ENCODE results near the gene C1QC. TPM values are rescaled to one million over a fixed set of nuclear protein-coding genes. Genes with fewer than 3 reads are reported as not detected.

C1QC gene
- total and polyA plus RNA-seq, 7 donors = 47.9 to 579 (median 198) TPM

DNA sequence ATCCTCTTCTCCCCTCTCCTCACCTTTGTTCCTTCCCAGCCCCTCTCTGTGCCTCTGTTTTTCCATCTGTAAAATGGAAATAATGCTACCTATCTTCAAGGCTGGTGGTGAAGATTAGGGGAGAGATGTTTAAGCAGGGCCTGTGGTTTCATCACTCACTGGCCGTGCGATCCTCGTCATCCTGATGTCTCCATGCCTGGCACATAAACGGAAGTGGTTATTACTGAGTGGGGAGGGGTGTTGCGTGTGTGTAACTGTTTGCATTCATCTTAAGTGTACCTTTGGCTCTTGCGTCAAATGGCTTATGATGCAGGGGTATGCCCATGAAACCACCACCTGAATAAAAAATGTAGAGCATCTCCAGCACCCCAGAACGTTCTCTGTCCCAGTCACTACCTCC, 24.2 kb upstream of the C1QC start:
- H3K4me3 ChIP-seq = no peak overlapping the region
- intact Hi-C loops (cut with DNase I) = no loop called here
- 59 to 69% methylated on average over 7 of the region's 7 CpGs for WGBS, 2 donors
- TF ChIP-seq, protein P1, sequence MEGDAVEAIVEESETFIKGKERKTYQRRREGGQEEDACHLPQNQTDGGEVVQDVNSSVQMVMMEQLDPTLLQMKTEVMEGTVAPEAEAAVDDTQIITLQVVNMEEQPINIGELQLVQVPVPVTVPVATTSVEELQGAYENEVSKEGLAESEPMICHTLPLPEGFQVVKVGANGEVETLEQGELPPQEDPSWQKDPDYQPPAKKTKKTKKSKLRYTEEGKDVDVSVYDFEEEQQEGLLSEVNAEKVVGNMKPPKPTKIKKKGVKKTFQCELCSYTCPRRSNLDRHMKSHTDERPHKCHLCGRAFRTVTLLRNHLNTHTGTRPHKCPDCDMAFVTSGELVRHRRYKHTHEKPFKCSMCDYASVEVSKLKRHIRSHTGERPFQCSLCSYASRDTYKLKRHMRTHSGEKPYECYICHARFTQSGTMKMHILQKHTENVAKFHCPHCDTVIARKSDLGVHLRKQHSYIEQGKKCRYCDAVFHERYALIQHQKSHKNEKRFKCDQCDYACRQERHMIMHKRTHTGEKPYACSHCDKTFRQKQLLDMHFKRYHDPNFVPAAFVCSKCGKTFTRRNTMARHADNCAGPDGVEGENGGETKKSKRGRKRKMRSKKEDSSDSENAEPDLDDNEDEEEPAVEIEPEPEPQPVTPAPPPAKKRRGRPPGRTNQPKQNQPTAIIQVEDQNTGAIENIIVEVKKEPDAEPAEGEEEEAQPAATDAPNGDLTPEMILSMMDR (IDR thresholded peaks at IDR 0.05) = no peak
- no peak for TF ChIP-seq POLR2A (IDR thresholded peaks at IDR 0.05)
- no peak for TF ChIP-seq POLR2AphosphoS5 (IDR thresholded peaks at IDR 0.05)
- TF ChIP-seq EP300 (IDR thresholded peaks at IDR 0.05) = no peak
- no peak overlapping the region for H3K27ac ChIP-seq
- no peaks in the 10 kb centered on the region for H3K36me3 ChIP-seq
- peaks cover 0 to 86% (median 45%) of the 10 kb centered on the region in 3 donors for H3K27me3 ChIP-seq
- H3K9me3 ChIP-seq = no peaks in the 10 kb centered on the region
- no peaks in the 10 kb centered on the region for H3K4me1 ChIP-seq
- no peak for DNase-seq

DNA sequence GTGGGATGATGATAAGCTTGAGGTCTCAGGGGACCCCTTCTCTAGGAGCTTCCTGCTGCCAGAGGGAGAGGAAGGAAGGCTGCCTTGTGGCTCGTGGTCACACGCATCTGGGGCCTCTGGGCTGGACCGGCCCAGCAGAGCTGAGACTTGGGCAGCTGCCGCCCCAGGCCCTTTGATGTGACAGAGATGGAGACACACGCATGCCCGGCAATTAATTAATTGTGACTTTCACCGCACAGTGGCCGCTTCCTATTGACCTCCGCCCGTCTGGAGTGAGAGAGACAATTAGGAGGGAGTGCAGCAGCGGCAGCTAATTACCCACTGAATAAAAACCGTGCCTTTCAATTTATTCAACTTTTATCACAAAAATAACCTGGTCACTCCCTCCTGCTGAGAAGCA, 23.6 kb upstream of the C1QC start:
- H3K27me3 ChIP-seq = peaks cover 0 to 86% (median 50%) of the 10 kb centered on the region in 3 donors
- no peaks in the 10 kb centered on the region for H3K36me3 ChIP-seq
- DNase-seq = no peak
- no peak overlapping the region for H3K4me3 ChIP-seq
- H3K4me1 ChIP-seq = no peaks in the 10 kb centered on the region
- intact Hi-C loops (cut with DNase I) = no loop called here
- no peaks in the 10 kb centered on the region for H3K9me3 ChIP-seq
- 60 to 61% methylated on average over 12 of the region's 12 CpGs for WGBS, 2 donors
- H3K27ac ChIP-seq = no peak overlapping the region
- TF ChIP-seq EP300 (IDR thresholded peaks at IDR 0.05) = no peak
- TF ChIP-seq, protein P1 (IDR thresholded peaks at IDR 0.05) = no peak
- no peak for TF ChIP-seq POLR2A (IDR thresholded peaks at IDR 0.05)
- TF ChIP-seq POLR2AphosphoS5 (IDR thresholded peaks at IDR 0.05) = no peak

DNA sequence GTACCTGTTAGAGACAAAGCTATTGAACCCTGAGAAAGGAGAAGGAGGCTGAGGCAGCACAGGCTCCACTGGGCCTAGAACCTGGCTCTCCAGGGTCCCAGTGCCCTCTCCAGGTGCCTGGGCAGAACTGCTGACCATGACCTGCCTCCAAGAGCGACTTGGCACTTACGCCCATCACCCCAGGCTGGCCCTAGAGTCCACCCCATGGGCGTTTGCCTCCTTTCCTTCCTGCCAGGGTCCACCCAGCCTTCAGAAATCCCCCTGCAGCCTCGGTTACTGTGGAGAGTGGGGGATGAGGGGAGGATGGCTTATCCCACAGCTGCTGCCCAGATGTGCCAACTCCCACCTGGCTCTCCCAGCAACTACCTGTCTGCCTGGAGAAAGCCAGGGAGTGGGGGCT, 21.7 kb upstream of the C1QC start:
- TF ChIP-seq, protein P1 (IDR thresholded peaks at IDR 0.05) = no peak
- no peak for TF ChIP-seq POLR2A (IDR thresholded peaks at IDR 0.05)
- TF ChIP-seq POLR2AphosphoS5 (IDR thresholded peaks at IDR 0.05) = no peak
- TF ChIP-seq EP300 (IDR thresholded peaks at IDR 0.05) = no peak
- no peak for DNase-seq
- peaks cover 3 to 87% (median 57%) of the 10 kb centered on the region in 3 donors for H3K27me3 ChIP-seq
- no peak overlapping the region for H3K4me3 ChIP-seq
- no peaks in the 10 kb centered on the region for H3K9me3 ChIP-seq
- WGBS, 2 donors = 56 to 60% methylated on average over 4 of the region's 4 CpGs
- H3K27ac ChIP-seq = no peak overlapping the region
- H3K36me3 ChIP-seq = no peaks in the 10 kb centered on the region
- no peaks in the 10 kb centered on the region for H3K4me1 ChIP-seq
- intact Hi-C loops (cut with DNase I) = no loop called here

GRCh38 chr1:22625262-22625925, 18.0 kb upstream of the C1QC start:
- H3K4me3 ChIP-seq = no peak overlapping the region
- no peaks in the 10 kb centered on the region for H3K36me3 ChIP-seq
- intact Hi-C loops (cut with DNase I) = no loop called here
- DNase-seq = no peak
- H3K9me3 ChIP-seq = no peaks in the 10 kb centered on the region
- no peaks in the 10 kb centered on the region for H3K4me1 ChIP-seq
- WGBS, 2 donors = 37 to 39% methylated on average over 9 of the region's 9 CpGs
- peaks cover 3 to 77% (median 58%) of the 10 kb centered on the region in 3 donors for H3K27me3 ChIP-seq
- TF ChIP-seq, protein P1 (IDR thresholded peaks at IDR 0.05) = no peak
- no peak for TF ChIP-seq POLR2AphosphoS5 (IDR thresholded peaks at IDR 0.05)
- no peak overlapping the region for H3K27ac ChIP-seq

All from sigmoid colon (tissue), 7 donors.